GM04503 (cell line): ENCODE data around the gene ALLC.

Experiments used
- DNase-seq: peaks from one replicate; pipeline ENCODE4 v3.0.0-alpha.2; 2012; ENCODE audit warnings: low read depth

ALLC gene

GRCh38 chr2:3639653-3640052 lies 18.3 kb upstream of the ALLC start:
- DNase-seq = no peak

DNA sequence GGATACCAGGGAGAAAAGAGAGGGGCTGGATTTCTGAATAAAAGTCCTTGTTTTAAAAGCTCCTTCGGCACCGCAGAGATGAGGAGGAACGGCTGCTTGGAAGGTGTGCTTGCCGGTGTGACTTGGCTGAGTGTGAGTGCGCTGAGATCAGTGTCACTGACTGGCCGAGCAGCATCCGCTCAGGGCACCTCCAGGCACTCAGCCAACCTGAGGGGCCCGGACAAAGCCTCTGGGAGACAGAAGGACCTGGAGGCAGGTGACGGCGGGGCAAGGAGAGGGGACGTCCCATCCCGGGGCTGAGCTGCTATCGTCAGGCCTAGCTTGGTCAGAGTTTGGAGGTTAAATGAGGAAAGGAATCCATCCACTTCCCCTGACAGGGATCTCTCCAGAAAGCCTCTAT lies 16.8 kb upstream of the ALLC start:
- DNase-seq = no peak

DNA sequence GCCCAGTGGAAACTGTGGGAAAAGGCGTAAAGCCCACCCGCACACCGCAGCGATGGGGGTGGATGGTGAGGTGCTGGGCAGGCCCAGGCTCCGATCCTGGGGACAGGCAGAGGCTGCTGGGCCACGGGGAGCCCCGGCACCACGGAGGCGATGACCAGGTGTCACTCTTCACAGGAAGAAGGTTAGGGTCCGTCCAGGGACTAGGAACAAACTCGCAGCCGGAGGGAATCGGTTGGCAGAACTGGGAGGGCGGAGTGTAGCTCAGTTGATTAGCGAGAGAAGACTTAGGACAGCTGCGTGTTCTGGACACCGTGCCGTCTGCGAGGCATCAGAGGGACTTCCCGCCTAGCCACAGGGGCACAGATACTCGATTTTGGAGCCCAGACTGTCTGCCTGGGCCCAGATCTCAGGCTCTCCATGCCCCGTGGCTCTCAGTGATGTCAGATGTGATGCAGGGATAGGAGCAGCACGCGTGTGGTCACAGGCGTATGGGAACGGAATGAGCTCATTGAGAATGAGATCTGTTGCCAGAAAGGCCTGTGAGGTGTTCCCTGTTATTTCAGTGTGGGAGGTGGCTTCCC lies 16.1 kb upstream of the ALLC start:
- no peak for DNase-seq

GRCh38 chr2:3642521-3643215 lies 15.3 kb upstream of the ALLC start:
- no peak for DNase-seq

DNA sequence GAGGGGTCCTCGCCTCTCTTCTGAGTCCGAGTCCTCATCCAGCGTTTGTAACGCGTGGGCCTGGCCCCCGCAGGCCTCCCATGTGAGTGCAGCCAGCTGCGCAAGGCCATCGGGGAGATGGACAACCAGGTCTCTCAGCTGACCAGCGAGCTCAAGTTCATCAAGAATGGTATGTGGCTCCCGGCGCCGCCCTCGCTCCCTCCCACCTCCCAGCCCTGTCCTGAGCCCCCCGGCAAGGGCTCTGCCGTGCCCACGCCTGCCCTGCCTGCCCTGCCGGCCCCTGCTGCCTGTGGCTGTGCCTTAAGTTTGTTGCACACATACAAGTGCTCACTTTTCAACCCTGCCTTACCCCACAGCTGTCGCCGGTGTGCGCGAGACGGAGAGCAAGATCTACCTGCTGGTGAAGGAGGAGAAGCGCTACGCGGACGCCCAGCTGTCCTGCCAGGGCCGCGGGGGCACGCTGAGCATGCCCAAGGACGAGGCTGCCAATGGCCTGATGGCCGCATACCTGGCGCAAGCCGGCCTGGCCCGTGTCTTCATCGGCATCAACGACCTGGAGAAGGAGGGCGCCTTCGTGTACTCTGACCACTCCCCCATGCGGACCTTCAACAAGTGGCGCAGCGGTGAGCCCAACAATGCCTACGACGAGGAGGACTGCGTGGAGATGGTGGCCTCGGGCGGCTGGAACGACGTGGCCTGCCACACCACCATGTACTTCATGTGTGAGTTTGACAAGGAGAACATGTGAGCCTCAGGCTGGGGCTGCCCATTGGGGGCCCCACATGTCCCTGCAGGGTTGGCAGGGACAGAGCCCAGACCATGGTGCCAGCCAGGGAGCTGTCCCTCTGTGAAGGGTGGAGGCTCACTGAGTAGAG lies 14.4 kb upstream of the ALLC start:
- DNase-seq = no peak

DNA sequence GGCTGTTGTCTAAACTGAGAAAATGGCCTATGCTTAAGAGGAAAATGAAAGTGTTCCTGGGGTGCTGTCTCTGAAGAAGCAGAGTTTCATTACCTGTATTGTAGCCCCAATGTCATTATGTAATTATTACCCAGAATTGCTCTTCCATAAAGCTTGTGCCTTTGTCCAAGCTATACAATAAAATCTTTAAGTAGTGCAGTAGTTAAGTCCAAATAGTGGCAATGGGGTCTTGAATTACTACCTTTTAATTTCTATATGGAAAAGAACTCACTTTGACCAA lies 13.8 kb upstream of the ALLC start:
- DNase-seq = no peak

DNA sequence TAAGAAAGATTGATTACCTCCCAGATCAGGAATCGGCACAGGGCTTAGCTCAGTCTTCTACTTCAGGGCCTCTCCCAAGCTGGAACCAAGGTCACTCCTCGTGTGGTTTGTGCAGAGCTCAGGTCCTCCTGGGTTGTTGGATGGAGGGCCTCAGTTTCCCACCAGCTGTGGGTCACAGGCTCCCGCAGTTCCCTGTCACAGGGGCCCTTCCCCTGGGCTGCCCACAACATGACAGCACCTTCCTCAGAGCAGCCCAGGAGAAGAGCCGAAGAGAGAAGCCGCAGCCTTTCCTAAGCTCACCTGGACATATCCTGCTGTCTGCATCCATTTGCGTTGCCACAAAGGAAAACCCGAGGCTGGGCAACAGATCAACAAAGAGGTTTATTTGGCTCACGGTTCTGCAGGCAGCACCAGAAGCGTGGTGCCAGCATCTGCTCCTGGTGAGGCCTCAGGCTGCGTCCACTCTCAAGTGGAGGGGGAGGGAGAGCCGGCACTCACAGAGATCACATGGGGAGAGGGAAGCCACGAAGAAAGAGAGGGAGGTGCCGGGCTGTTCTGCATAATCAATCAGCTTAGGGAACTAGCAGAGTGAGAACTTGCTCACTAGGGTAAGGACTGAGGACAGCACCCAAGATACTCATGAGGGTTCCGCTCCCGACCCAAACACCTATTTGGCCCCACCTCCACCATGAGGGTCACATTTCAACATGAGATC lies 13.0 kb upstream of the ALLC start:
- DNase-seq = no peak

- no peak for DNase-seq
These were observed 12.1 kb upstream of the ALLC start for GRCh38 chr2:3645745-3646389.

DNA sequence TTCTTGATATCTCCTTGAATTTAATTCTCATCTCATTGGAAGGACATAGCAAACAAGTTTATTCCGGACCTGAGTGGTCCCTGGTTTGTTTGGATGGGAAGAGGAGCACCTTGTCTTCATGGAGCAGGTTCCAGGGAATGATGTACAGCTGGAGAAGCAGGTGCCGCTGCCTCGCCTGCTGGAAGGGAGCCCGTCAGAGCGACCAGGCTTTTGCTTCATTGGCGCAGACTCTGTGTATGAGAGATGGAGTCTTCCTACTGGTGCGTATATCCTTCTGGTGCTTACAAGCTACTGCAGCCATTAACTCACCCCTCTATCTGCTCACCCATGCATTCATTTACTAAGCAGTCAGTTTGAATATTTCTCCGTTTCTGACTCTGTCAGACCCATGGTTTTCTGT lies 11.6 kb upstream of the ALLC start:
- DNase-seq = no peak

DNA sequence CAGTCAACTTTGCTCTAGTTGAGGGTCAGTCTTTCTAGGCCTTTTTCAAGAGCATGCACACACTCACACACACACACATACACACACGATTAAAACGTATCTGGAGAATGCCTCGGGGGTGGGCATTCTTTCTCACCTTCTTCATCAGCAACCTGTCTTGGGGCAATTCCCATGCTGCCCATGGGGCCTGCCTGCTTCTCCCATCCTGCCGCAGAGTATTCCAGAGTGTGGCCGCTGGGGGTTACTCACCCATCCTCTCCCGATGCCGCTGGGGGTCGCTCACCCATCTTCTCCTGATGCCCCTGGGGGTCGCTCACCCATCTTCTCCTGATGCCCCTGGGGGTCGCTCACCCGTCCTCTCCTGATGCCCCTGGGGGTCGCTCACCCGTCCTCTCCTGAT lies 10.8 kb upstream of the ALLC start:
- no peak for DNase-seq

GRCh38 chr2:3647831-3648651 lies 10.0 kb upstream of the ALLC start:
- no peak for DNase-seq

- DNase-seq = no peak
These were observed 9.3 kb upstream of the ALLC start for GRCh38 chr2:3648652-3649177.

GRCh38 chr2:3649581-3649980 lies 8.4 kb upstream of the ALLC start:
- DNase-seq = no peak

DNA sequence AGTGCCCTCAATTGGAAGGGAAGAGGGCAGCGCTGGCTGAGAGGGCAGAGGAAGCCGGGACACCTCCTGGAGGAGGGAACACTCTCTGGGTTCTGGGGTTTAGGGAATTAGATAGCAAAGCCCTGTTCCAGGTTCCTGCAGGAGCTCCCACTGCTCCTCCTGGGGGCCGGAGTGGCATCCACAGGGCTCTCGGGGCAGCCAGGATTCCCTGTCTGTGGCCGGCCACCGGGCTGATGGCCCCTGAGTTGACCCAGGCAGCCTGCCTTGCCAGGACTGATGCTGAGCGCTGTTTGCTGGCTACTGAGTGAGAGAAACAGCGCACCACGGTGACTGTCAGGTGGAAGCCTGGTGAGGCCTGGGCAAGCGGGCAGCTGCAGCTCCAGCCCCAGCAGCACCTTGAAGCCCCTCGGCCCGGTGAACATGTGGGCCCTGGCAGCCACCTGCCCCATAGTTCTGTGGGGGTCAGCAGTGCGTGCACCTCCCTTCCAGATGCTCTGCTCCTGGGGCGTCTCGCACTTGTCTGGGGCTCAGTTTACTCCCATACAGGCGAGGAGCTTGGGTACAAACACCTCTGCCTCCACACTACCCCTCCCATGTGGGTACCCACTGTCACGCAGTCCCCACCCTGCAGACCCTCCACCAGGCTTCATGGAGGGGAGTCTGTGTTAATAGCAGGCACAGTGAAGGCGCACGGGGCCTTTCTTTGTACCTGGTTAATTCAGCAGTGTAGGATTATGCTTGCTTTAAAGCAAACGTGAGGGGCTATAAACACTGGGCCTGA lies 7.7 kb upstream of the ALLC start:
- no peak for DNase-seq

DNA sequence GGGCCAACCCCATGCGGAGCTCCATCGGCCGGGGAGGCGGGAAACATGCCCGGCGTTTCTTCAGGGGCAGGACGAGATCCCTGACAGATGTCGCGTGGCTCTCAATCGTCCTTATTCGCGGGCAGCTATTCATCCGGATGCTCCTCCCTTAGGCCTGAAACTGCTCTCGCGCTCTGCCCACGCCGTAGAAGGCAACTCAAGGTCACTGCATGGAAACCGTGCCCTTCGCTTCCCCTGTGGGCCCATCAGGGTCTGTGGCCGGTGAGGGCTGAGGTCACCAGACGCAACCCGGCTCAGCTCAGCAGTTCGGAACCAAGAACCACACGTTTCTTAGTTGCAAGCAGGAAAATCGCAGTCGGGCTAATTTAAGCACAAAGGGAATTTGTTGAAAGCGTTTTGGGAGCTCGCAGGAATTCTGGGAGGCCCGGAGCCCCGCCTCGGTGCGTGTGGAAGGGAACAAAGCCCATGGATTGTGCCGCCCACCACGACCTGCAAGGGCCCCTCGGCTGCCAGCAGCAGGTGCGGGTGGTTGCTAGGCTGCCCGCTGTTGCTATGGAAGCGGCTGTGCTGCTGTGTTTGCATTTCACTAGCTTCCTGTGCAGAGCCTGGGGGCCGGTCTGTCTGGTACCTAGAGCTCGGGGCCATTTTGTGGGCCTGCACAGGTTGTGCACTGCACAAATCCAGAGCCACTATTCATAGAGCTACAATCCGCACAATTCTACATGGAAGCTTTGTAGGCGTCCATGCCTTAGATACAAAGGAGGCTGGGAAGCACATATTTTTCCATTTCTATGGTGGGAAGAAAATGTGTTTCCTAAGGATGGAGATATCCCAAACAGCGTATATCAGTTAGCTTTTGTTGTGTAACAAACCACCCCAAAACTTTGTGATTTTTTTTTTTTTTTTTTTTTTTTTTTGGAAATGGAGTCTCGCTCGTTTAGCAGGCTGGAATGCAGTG lies 6.0 kb upstream of the ALLC start:
- DNase-seq = no peak

- no peak for DNase-seq
These were observed 4.9 kb upstream of the ALLC start for GRCh38 chr2:3652896-3653625.

DNA sequence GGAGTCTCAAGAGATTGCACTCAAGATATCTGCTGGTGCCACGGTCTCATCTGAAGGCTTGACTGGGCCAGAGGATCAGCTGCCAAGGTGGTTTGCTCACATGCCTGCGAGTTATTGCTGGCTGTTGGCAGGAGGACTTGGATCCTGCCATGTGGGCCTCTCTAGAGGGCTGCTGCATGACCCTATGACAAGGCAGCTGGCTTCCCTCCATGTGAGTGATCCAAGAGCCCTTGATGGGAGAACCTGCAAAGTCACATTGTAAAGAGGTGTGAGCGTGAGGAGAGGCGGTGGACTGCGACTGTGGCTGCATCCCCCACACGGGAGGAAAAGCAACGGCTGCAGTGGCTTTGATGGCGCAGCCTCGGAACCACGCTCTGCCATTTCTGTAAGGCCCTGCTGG lies 4.0 kb upstream of the ALLC start:
- DNase-seq = no peak

- DNase-seq = no peak
These were observed 3.3 kb upstream of the ALLC start for GRCh38 chr2:3654531-3655225.
